K562 (cell line): Measurements from ENCODE around the gene OR10W1. TPM values are rescaled to one million over a fixed set of nuclear protein-coding genes. Genes with fewer than 3 reads are reported as not detected.

Experiments used
- BRD9 ChIP-seq: fragments of 450-650 bp; IDR thresholded peaks from 2 replicates; pipeline ENCODE4 v1.6.1; 2018; ENCODE audit warnings: low read depth; ENCODE audit not compliant: partially characterized antibody
- ZBTB40 ChIP-seq, 2 experiments: fragments of 450-650 bp in 1 of 2; sonication (generic) in 1 of 2; formaldehyde crosslinking in 1 of 2; IDR thresholded peaks; 2 replicates each; pipeline versions ENCODE4 v1.7.1 to v1.9.0; 2016 to 2022; ENCODE audit warnings: inconsistent platforms in 1 of 2, mild to moderate bottlenecking in 1 of 2, missing genetic modification reagents in 1 of 2
- ZNF586 ChIP-seq: fragments of 450-650 bp; formaldehyde crosslinking; conservative IDR thresholded peaks from 2 replicates; pipeline ENCODE4 v1.4.0; 2020; ENCODE audit warnings: mild to moderate bottlenecking, moderate library complexity
- polyA plus RNA-seq, 8 experiments: library from polyadenylated mRNA; depleted of rRNA in 4 of 8; stranded (reverse) in 5 of 8; unstranded in 3 of 8; fragments of >200 nt; fragmentation: Nextera tagmentation in 2 of 8; fragmentation: Illumina TruSeq in 1 of 8; extraction: Ambion mirVana in 2 of 8; extraction: Trizol in 1 of 8; gene quantifications; 2 replicates each; pipeline versions ENCODE4 v1.2.1 to v1.2.3, GENCODE V29; 2011 to 2014; ENCODE audit warnings: inconsistent platforms in 1 of 8, missing spikeins in 1 of 8
- total RNA-seq, 7 experiments: library from RNA; depleted of rRNA in 6 of 7; stranded (reverse); fragments of >200 nt in 6 of 7; fragmentation: Illumina TruSeq in 2 of 7; extraction: Trizol in 2 of 7; gene quantifications; 2 replicates each; pipeline versions ENCODE4 v1.2.1 to v1.2.3, GENCODE V29; 2011 to 2021; ENCODE audit warnings: low replicate concordance in 1 of 7

The OR10W1 gene
- total and polyA plus RNA-seq, 9 of the 15 experiments (the other 6 are each of a cell fraction or from before 2014, with no cell fraction given) = not detected

- TF ChIP-seq ZBTB40 (IDR thresholded peaks at IDR 0.05) = no peak
- no peak for TF ChIP-seq ZBTB40 (CRISPR knock-in tag; IDR thresholded peaks at IDR 0.05)
- TF ChIP-seq ZNF586 (CRISPR knock-in tag) = no peak
- no peak for TF ChIP-seq BRD9
Observed at GRCh38 chr11:58289266-58289665, 21.2 kb upstream of the OR10W1 start (continued).
